ENCODE data around the gene FGF5. TPM values are rescaled to one million over a fixed set of nuclear protein-coding genes. Genes with fewer than 3 reads are reported as not detected.

The FGF5 gene
- total RNA-seq, 1 experiment from 2014 or later: not detected

DNA sequence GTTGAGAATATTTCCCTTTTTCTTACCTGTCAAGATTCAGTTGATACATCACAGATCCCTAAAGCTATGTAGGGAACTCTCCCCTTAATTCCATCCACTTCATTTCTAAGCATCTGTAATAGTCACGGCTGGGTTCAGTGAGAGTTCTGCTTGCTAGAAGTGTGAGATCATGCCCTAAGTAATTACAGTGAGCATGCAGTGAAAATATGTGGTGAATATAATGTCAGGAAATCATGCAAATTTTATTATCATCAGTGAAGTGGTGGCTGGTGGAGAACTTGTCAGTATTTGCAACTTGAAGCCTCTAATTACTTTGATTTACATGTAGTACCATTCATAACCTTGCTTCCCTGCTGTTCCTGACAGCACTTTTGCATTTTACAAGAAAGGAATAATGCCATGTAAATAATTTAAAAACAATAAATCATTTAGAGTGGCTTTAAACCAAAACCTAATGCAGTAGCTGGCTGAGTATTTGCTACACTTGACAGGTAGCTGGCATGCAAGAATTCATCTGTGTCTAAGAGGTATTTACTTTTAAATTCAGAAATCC, 40.8 kb downstream of the FGF5 start:
- peaks cover 0 to 6% (median 0%) of the 10 kb centered on the region in 3 experiments; a peak in 1 of 7 replicates for H3K36me3 Mint-ChIP-seq (ENCODE audit: insufficient read depth in 1 of 3, low read depth in 3 of 3)
- peaks cover 2% of the 10 kb centered on the region; the same call in 1 of the 2 replicates for H3K4me1 ChIP-seq (ENCODE audit: insufficient read depth, low read length)
- H3K27me3 Mint-ChIP-seq (ENCODE audit: low read depth): no peaks in the 10 kb centered on the region; the same call in none of the 2 replicates
- no peaks in the 10 kb centered on the region for H3K79me2 ChIP-seq (ENCODE audit: insufficient read depth, low read length)
- DNase-seq: no peak
- H4K91ac ChIP-seq (ENCODE audit: insufficient read length, low read depth, low read length): no peak overlapping the region
- H3K4ac ChIP-seq (ENCODE audit: low read depth, low read length): no peak overlapping the region
- H2BK20ac ChIP-seq (ENCODE audit: low read depth, low read length, poor library complexity, severe bottlenecking): no peak overlapping the region
- no peak overlapping the region for H2AFZ ChIP-seq (ENCODE audit: low read length)
- H3K56ac ChIP-seq (ENCODE audit: insufficient read length, low read depth, low read length): no peak overlapping the region
- TF ChIP-seq, protein P1, sequence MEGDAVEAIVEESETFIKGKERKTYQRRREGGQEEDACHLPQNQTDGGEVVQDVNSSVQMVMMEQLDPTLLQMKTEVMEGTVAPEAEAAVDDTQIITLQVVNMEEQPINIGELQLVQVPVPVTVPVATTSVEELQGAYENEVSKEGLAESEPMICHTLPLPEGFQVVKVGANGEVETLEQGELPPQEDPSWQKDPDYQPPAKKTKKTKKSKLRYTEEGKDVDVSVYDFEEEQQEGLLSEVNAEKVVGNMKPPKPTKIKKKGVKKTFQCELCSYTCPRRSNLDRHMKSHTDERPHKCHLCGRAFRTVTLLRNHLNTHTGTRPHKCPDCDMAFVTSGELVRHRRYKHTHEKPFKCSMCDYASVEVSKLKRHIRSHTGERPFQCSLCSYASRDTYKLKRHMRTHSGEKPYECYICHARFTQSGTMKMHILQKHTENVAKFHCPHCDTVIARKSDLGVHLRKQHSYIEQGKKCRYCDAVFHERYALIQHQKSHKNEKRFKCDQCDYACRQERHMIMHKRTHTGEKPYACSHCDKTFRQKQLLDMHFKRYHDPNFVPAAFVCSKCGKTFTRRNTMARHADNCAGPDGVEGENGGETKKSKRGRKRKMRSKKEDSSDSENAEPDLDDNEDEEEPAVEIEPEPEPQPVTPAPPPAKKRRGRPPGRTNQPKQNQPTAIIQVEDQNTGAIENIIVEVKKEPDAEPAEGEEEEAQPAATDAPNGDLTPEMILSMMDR (conservative IDR thresholded peaks at IDR 0.05): no peak
- no peak overlapping the region for H3K18ac ChIP-seq (ENCODE audit: insufficient read length, low read depth, low read length)
- H3K4me1 Mint-ChIP-seq: peaks cover 29 to 31% of the 10 kb centered on the region in 2 experiments
- H2BK5ac ChIP-seq (ENCODE audit: insufficient read length, low read length): no peak overlapping the region
- H3K9me3 Mint-ChIP-seq: peaks cover 0 to 2% of the 10 kb centered on the region in 2 experiments; a peak in 1 of 5 replicates
- no peak overlapping the region for H3K9ac ChIP-seq (ENCODE audit: extremely low read depth, insufficient read length, low read length)
- H3K23ac ChIP-seq (ENCODE audit: insufficient read length, low read depth, low read length): no peak overlapping the region
- WGBS (ENCODE audit: extremely low coverage, insufficient read length, low lambda C conversion rate): no CpG with 5 or more reads among the region's 1 CpG
- H3K27ac Mint-ChIP-seq: no peak overlapping the region
- H3T11ph ChIP-seq (ENCODE audit: low read length): no peak overlapping the region
- H3K27me3 ChIP-seq (ENCODE audit: insufficient read depth, low read length): no peaks in the 10 kb centered on the region
- no peak overlapping the region for H3K27ac ChIP-seq (ENCODE audit: insufficient read length, low read depth, low read length)
- no peak overlapping the region for H3K14ac ChIP-seq (ENCODE audit: insufficient read depth, low read length)
- H4K20me1 ChIP-seq (ENCODE audit: control insufficient read depth, insufficient read depth, insufficient read length): no peaks in the 10 kb centered on the region
- H3K23me2 ChIP-seq (ENCODE audit: insufficient read length, low read depth, low read length, poor library complexity, severe bottlenecking): no peaks in the 10 kb centered on the region
- H4K8ac ChIP-seq (replicated peaks; ENCODE audit: insufficient read length, low read depth, low read length): no peak overlapping the region
- no peak overlapping the region for H2BK15ac ChIP-seq (ENCODE audit: low read depth, low read length)
- no peak overlapping the region for H3K4me3 Mint-ChIP-seq
- no peaks in the 10 kb centered on the region for H3K9me3 ChIP-seq (ENCODE audit: control insufficient read depth, low read depth, low read length)
- no peak overlapping the region for H2BK120ac ChIP-seq (ENCODE audit: low read depth, low read length, poor library complexity, severe bottlenecking)
- no peak overlapping the region for H2BK12ac ChIP-seq (ENCODE audit: insufficient read length, low read depth, low read length)
- H3K79me1 ChIP-seq (ENCODE audit: insufficient read depth, low read depth, low read length, poor library complexity, severe bottlenecking): no peaks in the 10 kb centered on the region
- no peak overlapping the region for H2AK5ac ChIP-seq (ENCODE audit: insufficient read length, low read length)
- H4K5ac ChIP-seq (ENCODE audit: insufficient read length, low read depth, low read length): no peak overlapping the region
- no peak overlapping the region for H3K4me2 ChIP-seq (ENCODE audit: insufficient read depth, insufficient read length, low read length)
